Hematopoietic multipotent progenitor cell treated with erythropoietin and hydrocortisone succinate and interleukin-3 and kit ligand, for 17 days (in vitro differentiated cells): ENCODE data around the gene FAM151B.

Experiments used
- DNase-seq: peaks from one replicate; pipeline ENCODE4 v3.0.0-alpha.2; 2015; ENCODE audit warnings: low spot score

Gene FAM151B

GRCh38 chr5:80590766-80591165 lies 102.9 kb downstream of the FAM151B start:
- DNase-seq = no peak

GRCh38 chr5:80591352-80591751 lies 103.5 kb downstream of the FAM151B start:
- no peak for DNase-seq

- no peak for DNase-seq
Observed at GRCh38 chr5:80592105-80592504, 104.2 kb downstream of the FAM151B start.
